Fibroblast of mammary gland (primary cell): Measurements from ENCODE around the gene SCARB2.

Experiments used
- DNase-seq: peaks from one replicate; pipeline ENCODE4 v3.0.0-alpha.2; 2010; ENCODE audit warnings: low read depth
- H3K4me3 ChIP-seq: 2 replicates; pipeline ENCODE4 v1.5.1; 2011; ENCODE audit warnings: low read depth, mild to moderate bottlenecking, low read length, moderate library complexity; ENCODE audit not compliant: control insufficient read depth
- CTCF ChIP-seq: conservative IDR thresholded peaks from 2 replicates; pipeline ENCODE4 v1.5.1; 2011; ENCODE audit warnings: low read depth, low read length, inconsistent platforms; ENCODE audit not compliant: control insufficient read depth, insufficient read depth

SCARB2 gene

DNA sequence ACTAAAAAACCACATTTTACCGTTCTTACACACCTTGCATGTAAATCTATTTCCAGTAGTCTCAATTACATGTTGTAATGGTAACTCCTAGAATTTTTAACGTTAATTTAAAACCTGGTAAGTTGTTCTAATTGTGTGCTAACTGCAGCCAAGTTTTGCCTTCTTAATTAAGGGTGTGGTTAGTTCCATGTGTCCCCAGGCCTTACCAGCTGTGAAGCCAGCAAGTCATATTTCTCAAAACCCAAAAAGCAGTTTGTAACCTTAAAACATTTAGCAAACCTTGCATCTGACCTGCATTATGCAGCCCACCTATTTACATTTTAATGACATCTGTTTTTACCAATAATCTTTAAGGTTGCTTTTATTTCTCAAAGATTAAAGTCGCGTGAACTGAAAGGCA lies 19.5 kb upstream of the SCARB2 start:
- H3K4me3 ChIP-seq, result no peak overlapping the region
- no peak for TF ChIP-seq CTCF
- DNase-seq, result no peak

DNA sequence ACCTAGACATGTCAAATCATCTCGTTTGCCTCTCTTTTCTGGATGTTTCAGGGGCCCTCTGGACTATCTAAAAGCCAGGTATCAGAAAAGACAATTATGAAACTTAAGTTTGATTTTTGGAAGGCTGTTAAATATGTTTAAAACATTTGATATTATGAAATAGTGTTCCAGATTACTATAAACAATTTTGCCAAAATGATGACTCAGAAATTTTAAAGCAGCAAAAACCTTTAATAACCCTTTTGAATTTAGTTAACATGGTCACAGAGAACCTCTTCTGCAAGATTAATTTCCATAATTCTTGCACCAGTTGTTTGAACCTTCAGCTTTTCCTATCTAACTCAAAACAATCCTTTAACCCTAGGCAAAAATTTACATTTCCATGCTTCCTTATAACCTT lies 19.1 kb upstream of the SCARB2 start:
- DNase-seq, result peak; percentile 17
- H3K4me3 ChIP-seq, result no peak overlapping the region
- TF ChIP-seq CTCF, result no peak

DNA sequence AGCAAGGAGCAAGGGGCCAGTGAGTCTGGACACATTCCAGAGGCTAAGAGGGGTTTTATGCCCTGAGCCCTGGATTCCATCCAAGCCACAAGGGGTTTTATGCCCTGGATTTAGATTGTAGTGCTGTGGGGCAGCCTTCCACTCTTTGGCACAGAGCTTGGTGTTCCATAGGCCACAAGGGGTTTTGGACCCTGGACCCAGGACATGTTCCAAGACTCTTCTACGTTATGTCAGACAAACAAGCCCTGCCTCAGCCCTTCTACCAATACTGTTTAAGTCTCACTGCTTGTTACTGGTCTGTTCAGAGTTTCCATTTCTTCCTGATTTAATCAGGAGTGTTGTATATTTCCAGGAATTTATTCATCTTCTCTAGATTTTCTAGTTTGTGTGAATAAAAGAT lies 12.8 kb upstream of the SCARB2 start:
- no peak for TF ChIP-seq CTCF
- H3K4me3 ChIP-seq, result no peak overlapping the region
- DNase-seq, result no peak

DNA sequence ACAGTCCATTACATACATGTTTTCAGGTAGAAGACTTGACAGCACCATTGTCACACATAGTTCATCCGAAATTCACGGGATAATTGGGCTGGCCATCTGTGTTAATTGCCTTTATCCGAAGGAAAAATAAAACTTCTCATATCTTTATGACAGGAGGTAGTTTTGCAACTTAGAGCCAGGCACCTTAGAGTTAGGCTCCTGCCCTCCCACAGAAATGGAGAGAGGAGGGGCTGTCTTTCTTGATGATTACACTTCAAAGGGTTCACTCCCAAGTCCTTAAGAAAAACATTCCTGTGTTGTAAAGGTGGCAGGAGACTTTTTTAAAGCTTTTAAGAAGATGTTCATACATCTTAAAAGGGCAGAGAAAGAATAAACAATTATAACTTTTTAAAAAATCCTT lies 10.5 kb upstream of the SCARB2 start:
- no peak for DNase-seq
- no peak for TF ChIP-seq CTCF
- no peak overlapping the region for H3K4me3 ChIP-seq

DNA sequence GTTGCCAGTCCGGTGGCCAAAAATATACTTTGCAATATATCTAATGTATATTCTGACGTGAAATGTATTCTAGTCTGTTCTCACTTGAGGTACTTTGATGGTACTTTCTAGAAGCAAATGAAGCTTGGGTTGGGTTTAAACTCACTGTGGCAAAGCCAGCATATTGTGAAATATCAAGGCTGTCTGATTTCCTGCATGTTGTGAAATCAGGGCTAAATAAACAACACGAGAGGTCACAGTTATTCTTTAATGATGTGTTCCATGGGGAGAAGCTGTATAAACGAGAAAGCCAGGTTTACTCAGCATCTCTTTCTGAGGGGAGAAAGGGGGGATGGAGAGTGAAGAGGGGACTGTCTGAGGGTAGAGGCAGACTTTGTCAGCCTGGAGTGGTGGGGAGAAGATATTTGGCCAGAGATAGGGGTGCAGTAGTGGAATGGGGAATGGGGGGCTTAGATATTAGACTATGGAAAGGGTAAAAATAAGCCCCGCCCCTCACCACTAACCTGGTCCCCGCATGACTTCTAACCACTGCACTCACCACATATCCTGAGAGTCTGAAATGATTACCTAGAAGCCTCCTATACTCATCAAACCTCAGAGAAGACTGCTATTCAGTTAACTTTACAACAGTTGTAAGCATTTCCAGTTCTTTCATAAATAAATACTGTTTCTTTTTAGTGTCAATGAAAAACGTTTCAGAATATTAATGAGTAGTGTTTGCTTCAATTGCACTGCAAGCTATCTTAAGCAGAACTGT lies 5.9 kb upstream of the SCARB2 start:
- H3K4me3 ChIP-seq, result no peak overlapping the region
- no peak for TF ChIP-seq CTCF
- peak; percentile 83 for DNase-seq

DNA sequence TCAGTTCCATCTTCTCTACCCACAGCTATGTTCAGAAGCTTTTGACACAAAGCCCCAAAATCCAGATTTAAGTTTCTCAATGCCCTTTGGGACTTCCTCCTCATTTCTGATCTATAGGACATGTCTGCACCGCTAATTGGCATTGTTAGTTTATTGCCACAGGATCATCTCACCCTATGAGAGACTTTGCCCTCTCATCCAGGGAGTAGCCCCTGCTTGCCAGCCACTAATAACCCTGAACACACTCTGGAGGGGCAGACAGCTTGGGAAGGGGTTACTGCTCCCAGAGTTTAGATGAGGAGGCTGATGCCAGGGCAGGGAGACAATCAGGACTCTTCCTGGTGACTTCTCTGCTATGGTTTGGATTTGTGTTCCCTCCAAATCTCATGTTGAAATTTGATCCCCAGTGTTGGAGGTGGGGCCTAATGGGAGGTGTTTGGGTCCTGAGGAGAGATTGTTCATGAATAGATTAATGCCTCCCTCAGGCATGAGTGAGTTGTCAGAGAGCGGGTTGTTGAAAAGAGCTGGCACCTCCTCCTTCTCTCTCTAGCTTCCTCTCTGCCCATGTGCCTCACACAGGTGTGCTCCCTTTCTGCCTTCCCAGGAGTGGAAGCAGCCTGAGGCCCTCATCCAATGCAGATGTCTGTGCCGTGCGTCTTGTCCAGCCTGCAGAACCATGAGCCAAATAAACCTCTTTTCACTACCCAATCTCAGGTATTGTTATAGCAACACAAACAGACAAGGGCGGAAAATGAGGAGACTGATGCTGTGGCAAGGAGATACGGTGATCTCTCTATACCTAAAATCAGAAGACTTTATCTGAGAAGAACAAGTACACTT lies 3.6 kb upstream of the SCARB2 start:
- TF ChIP-seq CTCF, result no peak
- no peak overlapping the region for H3K4me3 ChIP-seq

More for the DNA sequence above, 3.6 kb upstream of the SCARB2 start:
- no peak for DNase-seq
